Caco-2 (cell line): ENCODE data around the gene COL5A1. TPM values are rescaled to one million over a fixed set of nuclear protein-coding genes. Genes with fewer than 3 reads are reported as not detected.

Experiments used
- BruUV-seq: library from RNA; stranded (reverse); fragments of 400-500 nt; replicated peaks from 2 replicates; lab custom pipeline; 2021; lab: Mats Ljungman, UMichigan
- CTCF ChIA-PET: fragments of 300-600 bp; sonication (Branson Sonifier 250); formaldehyde crosslinking; loops from one replicate; lab custom pipeline; 2022; ENCODE audit warnings: antibody characterized with exemption; lab: Charles Lee
- POLR2A ChIA-PET: fragments of 300-600 bp; sonication (Branson Sonifier 250); formaldehyde crosslinking; loops from one replicate; lab custom pipeline; 2022; ENCODE audit warnings: antibody characterized with exemption; lab: Charles Lee
- DNase-seq, 2 experiments: peaks; one replicate each; pipeline versions ENCODE4 v3.0.0 to v3.0.0-alpha.2; 2020 to 2022
- H3K27me3 ChIP-seq: replicated peaks from 2 replicates; pipeline ENCODE4 v1.6.0; 2011; ENCODE audit warnings: low read length; ENCODE audit not compliant: control insufficient read depth, insufficient read depth
- H3K36me3 ChIP-seq: 2 replicates; pipeline ENCODE4 v1.5.1; 2011; ENCODE audit warnings: low read length; ENCODE audit not compliant: control insufficient read depth, insufficient read depth
- H3K4me1 ChIP-seq: fragments of 250-450 bp; sonication (Bioruptor Pico); 2 replicates; pipeline ENCODE4 v1.5.1; 2020; ENCODE audit warnings: mild to moderate bottlenecking
- H3K4me3 ChIP-seq: 2 replicates; pipeline ENCODE4 v1.5.1; 2011; ENCODE audit warnings: low read depth, mild to moderate bottlenecking, control low read depth, low read length
- H3K9me3 ChIP-seq: fragments of 250-450 bp; sonication (Bioruptor Pico); 2 replicates; pipeline ENCODE4 v1.5.1; 2020; ENCODE audit warnings: mild to moderate bottlenecking, moderate library complexity
- H3K27ac Mint-ChIP-seq: one replicate; pipeline ENCODE4 v1.8.0; 2022; ENCODE audit warnings: mixed read lengths; ENCODE audit not compliant: unreplicated experiment
- H3K27me3 Mint-ChIP-seq: one replicate; pipeline ENCODE4 v1.8.0; 2022; ENCODE audit warnings: mixed read lengths; ENCODE audit not compliant: insufficient read depth, unreplicated experiment
- H3K36me3 Mint-ChIP-seq: one replicate; pipeline ENCODE4 v1.8.0; 2022; ENCODE audit warnings: mild to moderate bottlenecking, mixed read lengths; ENCODE audit not compliant: insufficient read depth, unreplicated experiment
- H3K4me1 Mint-ChIP-seq: one replicate; pipeline ENCODE4 v1.8.0; 2022; ENCODE audit warnings: low read depth, mixed read lengths; ENCODE audit not compliant: unreplicated experiment
- H3K4me3 Mint-ChIP-seq: one replicate; pipeline ENCODE4 v1.8.0; 2022; ENCODE audit warnings: mild to moderate bottlenecking, moderate library complexity, mixed read lengths; ENCODE audit not compliant: unreplicated experiment
- H3K9me3 Mint-ChIP-seq: one replicate; pipeline ENCODE4 v1.8.0; 2022; ENCODE audit warnings: mixed read lengths; ENCODE audit not compliant: unreplicated experiment
- intact Hi-C: fragments of 100-400 bp; cut with micrococcal nuclease; formaldehyde crosslinking; loops from one replicate; pipeline ENCODE4 v1.10.0; 2022; ENCODE audit not compliant: unreplicated experiment
- total RNA-seq: library from RNA; stranded (reverse); gene quantifications from 2 replicates; pipeline ENCODE4 v1.2.3, GENCODE V29; 2022
- TF ChIP-seq, protein P1 (sequence below), 2 experiments: fragments of 200-600 bp in 1 of 2; IDR thresholded peaks; 1 replicate in 1 of 2; 2 replicates in 1 of 2; pipeline versions ENCODE4 v1.5.1 to v1.8.0; 2011 to 2022; ENCODE audit warnings: antibody characterized with exemption in 1 of 2, control low read depth in 1 of 2, inconsistent platforms in 1 of 2, low read depth in 1 of 2, low read length in 1 of 2, mild to moderate bottlenecking in 1 of 2, moderate library complexity in 1 of 2; ENCODE audit not compliant: insufficient read depth in 1 of 2, severe bottlenecking in 1 of 2, unreplicated experiment in 1 of 2

COL5A1 gene
- total RNA-seq, 1 experiment from 2014 or later, result 4.8 TPM

GRCh38 chr9:134728801-134729495, 87.3 kb downstream of the COL5A1 start:
- Mint-ChIP-seq H3K9me3 (peaks cover 10% of the 10 kb centered on the region), H3K36me3 (peaks cover 6% of the 10 kb centered on the region), H3K4me1 (no peaks in the 10 kb centered on the region), H3K4me3 (no peak overlapping the region), H3K27me3 (no peaks in the 10 kb centered on the region), H3K27ac (no peak overlapping the region)
- CTCF ChIA-PET, result no interaction called here
- Histone ChIP-seq H3K4me3 (no peak overlapping the region), H3K36me3 (no peaks in the 10 kb centered on the region), H3K27me3 (no peaks in the 10 kb centered on the region), H3K4me1 (no peaks in the 10 kb centered on the region), H3K9me3 (peaks cover 5% of the 10 kb centered on the region; the same call in 1 of the 2 replicates)
- DNase-seq, result no peak
- POLR2A ChIA-PET, result no interaction called here
- TF ChIP-seq, protein P1, sequence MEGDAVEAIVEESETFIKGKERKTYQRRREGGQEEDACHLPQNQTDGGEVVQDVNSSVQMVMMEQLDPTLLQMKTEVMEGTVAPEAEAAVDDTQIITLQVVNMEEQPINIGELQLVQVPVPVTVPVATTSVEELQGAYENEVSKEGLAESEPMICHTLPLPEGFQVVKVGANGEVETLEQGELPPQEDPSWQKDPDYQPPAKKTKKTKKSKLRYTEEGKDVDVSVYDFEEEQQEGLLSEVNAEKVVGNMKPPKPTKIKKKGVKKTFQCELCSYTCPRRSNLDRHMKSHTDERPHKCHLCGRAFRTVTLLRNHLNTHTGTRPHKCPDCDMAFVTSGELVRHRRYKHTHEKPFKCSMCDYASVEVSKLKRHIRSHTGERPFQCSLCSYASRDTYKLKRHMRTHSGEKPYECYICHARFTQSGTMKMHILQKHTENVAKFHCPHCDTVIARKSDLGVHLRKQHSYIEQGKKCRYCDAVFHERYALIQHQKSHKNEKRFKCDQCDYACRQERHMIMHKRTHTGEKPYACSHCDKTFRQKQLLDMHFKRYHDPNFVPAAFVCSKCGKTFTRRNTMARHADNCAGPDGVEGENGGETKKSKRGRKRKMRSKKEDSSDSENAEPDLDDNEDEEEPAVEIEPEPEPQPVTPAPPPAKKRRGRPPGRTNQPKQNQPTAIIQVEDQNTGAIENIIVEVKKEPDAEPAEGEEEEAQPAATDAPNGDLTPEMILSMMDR (IDR thresholded peaks at IDR 0.05; ENCODE audit: insufficient read depth in 1 of 2, low read depth in 1 of 2, low read length in 1 of 2, severe bottlenecking in 1 of 2, unreplicated experiment in 1 of 2), result no peak
- BruUV-seq, result no TSS peak
- intact Hi-C loops, result no loop called here

GRCh38 chr9:134730011-134730760, 88.6 kb downstream of the COL5A1 start:
- Histone ChIP-seq H3K4me3 (no peak overlapping the region), H3K27me3 (no peaks in the 10 kb centered on the region), H3K9me3 (peaks cover 5% of the 10 kb centered on the region; the same call in 1 of the 2 replicates), H3K4me1 (no peaks in the 10 kb centered on the region), H3K36me3 (no peaks in the 10 kb centered on the region)
- Mint-ChIP-seq H3K4me3 (no peak overlapping the region), H3K36me3 (peaks cover 6% of the 10 kb centered on the region), H3K9me3 (peaks cover 10% of the 10 kb centered on the region), H3K4me1 (no peaks in the 10 kb centered on the region), H3K27ac (no peak overlapping the region), H3K27me3 (no peaks in the 10 kb centered on the region)
- DNase-seq, result no peak
- ChIA-PET POLR2A (no interaction called here), CTCF (no interaction called here)
- TF ChIP-seq, protein P1 (IDR thresholded peaks at IDR 0.05; ENCODE audit: insufficient read depth in 1 of 2, low read depth in 1 of 2, low read length in 1 of 2, severe bottlenecking in 1 of 2, unreplicated experiment in 1 of 2), result no peak
- BruUV-seq, result no TSS peak
- intact Hi-C loops, result no loop called here

DNA sequence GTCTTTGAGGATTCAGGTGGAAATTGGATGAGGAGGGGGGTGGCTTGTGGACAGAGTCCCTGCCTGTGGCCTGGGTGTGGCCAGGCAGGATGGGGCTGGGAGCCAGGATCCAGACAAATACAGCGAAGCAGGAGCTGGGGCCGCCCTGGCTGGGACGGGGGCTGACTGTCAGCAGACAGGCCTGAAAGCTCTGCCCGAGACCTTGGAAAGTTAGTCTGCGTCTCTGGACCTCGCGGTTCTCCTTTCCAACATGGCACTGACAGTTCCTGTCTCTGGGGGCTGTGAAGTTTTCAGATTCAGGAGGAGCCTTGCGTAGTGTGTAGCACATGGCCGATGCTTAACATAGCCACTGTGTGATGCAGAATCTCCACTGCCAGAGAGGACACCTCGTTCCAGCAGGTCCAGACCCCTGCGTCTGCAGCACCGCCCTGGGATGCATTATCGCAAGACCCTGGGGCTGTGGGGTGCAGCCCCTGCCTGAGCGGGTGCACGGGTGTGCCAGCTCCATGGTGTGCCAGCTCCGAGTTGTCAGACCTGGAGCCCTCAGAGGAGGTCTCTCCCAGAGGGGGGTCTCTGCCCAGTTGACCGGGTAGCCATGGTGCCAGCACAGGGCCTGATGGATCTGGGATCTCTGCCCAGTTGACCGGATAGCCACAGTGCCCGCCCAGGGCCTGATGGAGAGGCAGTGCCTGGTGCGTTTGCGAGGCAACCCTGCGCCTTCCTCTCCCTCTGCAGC, 89.3 kb downstream of the COL5A1 start:
- Mint-ChIP-seq H3K9me3 (peaks cover 10% of the 10 kb centered on the region), H3K27ac (no peak overlapping the region), H3K36me3 (peaks cover 6% of the 10 kb centered on the region), H3K27me3 (no peaks in the 10 kb centered on the region), H3K4me1 (no peaks in the 10 kb centered on the region), H3K4me3 (no peak overlapping the region)
- Histone ChIP-seq H3K4me3 (no peak overlapping the region), H3K36me3 (no peaks in the 10 kb centered on the region), H3K4me1 (no peaks in the 10 kb centered on the region), H3K9me3 (peaks cover 5% of the 10 kb centered on the region; the same call in 1 of the 2 replicates), H3K27me3 (no peaks in the 10 kb centered on the region)
- intact Hi-C loops, result no loop called here
- POLR2A ChIA-PET, result no interaction called here
- no TSS peak for BruUV-seq
- CTCF ChIA-PET, result no interaction called here
- TF ChIP-seq, protein P1 (IDR thresholded peaks at IDR 0.05; ENCODE audit: insufficient read depth in 1 of 2, low read depth in 1 of 2, low read length in 1 of 2, severe bottlenecking in 1 of 2, unreplicated experiment in 1 of 2), result no peak
- no peak for DNase-seq
